ENCODE measurements around the gene ARSB. TPM values are rescaled to one million over a fixed set of nuclear protein-coding genes. Genes with fewer than 3 reads are reported as not detected.

ARSB gene
- total and polyA plus RNA-seq, 2 donors from 2014 or later: 8.3 to 16.4 TPM

DNA sequence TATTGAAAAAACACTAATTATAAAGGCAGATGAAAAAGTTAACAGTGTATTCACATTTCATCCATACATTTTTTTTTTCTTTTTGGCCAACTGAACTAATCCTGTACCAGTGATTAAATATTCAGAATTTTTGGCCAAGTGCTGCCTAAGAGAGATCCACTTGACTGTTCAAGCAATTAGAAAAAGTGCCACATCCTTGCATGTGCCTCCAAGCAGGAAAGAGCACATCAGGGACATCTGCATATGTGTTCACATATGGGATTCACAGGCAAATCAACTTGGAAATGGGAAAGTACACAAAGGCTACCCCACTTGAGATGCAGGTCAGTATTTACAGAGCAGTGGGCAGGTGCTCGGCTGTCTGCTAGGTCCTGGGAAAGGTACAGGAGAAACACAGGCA, 173.2 kb downstream of the ARSB start:
- Histone ChIP-seq H3K27me3 (ENCODE audit: control insufficient read depth, insufficient read depth, low read length) (no peaks in the 10 kb centered on the region), H3K9ac (ENCODE audit: low read length in 3 of 3) (no peak overlapping the region), H3K9me3 (ENCODE audit: control insufficient read depth in 2 of 3, insufficient read depth in 1 of 3, low read length in 3 of 3) (no peaks in the 10 kb centered on the region), H3K4me3 (ENCODE audit: low read length in 3 of 3) (no peak overlapping the region), H3K4me1 (ENCODE audit: control insufficient read depth in 2 of 3, insufficient read depth in 2 of 3, low read depth in 1 of 3, low read length in 3 of 3) (peaks cover 0 to 8% (median 0%) of the 10 kb centered on the region in 3 donors), H3K27ac (ENCODE audit: low read depth in 2 of 2, low read length in 2 of 2) (no peak overlapping the region), H3K36me3 (ENCODE audit: control insufficient read depth in 2 of 3, insufficient read depth in 3 of 3, low read length in 3 of 3) (peaks cover 0 to 5% (median 0%) of the 10 kb centered on the region in 3 donors)
- TF ChIP-seq, protein P1, sequence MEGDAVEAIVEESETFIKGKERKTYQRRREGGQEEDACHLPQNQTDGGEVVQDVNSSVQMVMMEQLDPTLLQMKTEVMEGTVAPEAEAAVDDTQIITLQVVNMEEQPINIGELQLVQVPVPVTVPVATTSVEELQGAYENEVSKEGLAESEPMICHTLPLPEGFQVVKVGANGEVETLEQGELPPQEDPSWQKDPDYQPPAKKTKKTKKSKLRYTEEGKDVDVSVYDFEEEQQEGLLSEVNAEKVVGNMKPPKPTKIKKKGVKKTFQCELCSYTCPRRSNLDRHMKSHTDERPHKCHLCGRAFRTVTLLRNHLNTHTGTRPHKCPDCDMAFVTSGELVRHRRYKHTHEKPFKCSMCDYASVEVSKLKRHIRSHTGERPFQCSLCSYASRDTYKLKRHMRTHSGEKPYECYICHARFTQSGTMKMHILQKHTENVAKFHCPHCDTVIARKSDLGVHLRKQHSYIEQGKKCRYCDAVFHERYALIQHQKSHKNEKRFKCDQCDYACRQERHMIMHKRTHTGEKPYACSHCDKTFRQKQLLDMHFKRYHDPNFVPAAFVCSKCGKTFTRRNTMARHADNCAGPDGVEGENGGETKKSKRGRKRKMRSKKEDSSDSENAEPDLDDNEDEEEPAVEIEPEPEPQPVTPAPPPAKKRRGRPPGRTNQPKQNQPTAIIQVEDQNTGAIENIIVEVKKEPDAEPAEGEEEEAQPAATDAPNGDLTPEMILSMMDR (IDR thresholded peaks at IDR 0.05; ENCODE audit: borderline replicate concordance, extremely low read depth, insufficient read depth): no peak
- DNase-seq: no peak
- intact Hi-C loops (cut with DNase I): no loop called here
- FAIRE-seq: no peak

DNA sequence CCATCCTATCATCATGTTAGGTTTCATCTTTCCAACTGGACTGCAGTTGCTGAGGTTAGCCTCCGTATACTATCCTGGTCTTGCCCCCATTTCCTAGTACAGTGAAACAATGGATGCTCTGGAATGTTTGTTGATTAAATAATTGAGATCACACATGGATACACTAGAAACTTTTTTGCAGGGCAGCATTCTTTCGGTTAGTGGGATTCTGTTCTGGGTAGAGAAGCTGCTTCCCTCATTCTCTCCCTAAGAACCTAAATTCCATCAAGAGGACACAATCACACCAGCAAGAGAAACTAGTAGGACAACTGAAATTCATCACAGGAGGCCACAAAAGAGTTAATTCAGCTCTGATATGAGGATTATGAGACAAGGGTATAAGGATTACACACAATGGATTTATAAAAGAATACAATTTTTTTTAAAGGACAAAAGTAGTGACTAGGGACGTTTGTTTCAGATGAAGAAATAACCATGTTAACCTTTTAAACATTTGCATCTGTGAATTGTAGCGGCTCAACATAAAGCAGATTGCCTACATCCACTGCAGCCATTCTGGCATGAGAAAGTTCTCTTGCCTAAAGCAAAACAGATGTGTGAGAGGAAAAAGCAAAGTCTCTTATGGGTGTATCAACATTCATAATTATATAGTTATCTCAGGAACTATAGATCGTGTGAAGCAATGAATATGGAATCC, 173.8 kb downstream of the ARSB start:
- TF ChIP-seq, protein P1 (IDR thresholded peaks at IDR 0.05; ENCODE audit: borderline replicate concordance, extremely low read depth, insufficient read depth): no peak
- H3K36me3 ChIP-seq (ENCODE audit: control insufficient read depth in 2 of 3, insufficient read depth in 3 of 3, low read length in 3 of 3): no peaks in the 10 kb centered on the region
- no peak overlapping the region for H3K4me3 ChIP-seq (ENCODE audit: low read length in 3 of 3)
- H3K27ac ChIP-seq (ENCODE audit: low read depth in 2 of 2, low read length in 2 of 2): no peak overlapping the region
- no peak overlapping the region for H3K9ac ChIP-seq (ENCODE audit: low read length in 3 of 3)
- peaks cover 0 to 8% (median 0%) of the 10 kb centered on the region in 3 donors for H3K4me1 ChIP-seq (ENCODE audit: control insufficient read depth in 2 of 3, insufficient read depth in 2 of 3, low read depth in 1 of 3, low read length in 3 of 3)
- DNase-seq (peak in 1 of 5 donors; percentile 59), FAIRE-seq (no peak)
- intact Hi-C loops (cut with DNase I): no loop called here
- H3K9me3 ChIP-seq (ENCODE audit: control insufficient read depth in 2 of 3, insufficient read depth in 1 of 3, low read length in 3 of 3): no peaks in the 10 kb centered on the region
- no peaks in the 10 kb centered on the region for H3K27me3 ChIP-seq (ENCODE audit: control insufficient read depth, insufficient read depth, low read length)

DNA sequence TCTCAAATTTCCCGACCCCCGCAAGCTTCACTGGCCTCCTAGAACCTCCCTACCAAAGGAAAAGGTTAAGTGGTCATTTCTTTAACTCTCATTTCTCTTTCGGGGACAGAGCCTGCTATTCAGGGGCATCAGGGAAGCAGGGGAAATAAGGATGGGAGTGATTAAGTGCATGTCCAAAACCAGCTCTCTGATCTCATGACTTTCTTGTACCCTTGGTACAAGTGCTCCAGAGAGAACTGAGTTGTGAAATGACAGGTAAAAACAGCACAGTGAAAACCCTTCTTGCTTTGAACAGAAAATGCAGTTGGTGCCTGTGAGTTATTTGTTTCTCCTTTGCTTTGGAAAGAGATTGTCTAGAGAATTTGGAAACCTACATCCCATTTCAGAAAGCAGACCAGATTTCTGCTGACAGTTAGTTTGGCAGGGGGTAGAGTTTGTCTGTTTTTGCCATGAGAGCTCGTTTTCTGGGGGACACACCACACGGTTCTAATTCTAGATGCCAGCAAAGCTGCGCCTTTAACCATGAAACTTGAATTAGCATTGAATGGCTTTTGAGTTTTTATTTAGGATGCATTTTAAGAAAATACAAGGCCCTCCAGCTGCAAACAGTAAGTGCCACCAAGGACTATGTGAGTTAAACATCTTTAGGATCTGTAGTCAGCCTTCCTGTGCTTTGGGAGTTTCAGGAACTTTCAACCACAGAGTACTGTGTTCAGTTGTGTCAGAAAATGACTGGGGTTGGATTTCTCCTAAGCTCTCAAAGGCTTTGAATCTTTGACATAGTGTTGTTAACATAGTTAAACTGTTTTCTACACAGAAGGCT, 174.8 kb downstream of the ARSB start:
- no peaks in the 10 kb centered on the region for H3K9me3 ChIP-seq (ENCODE audit: control insufficient read depth in 2 of 3, insufficient read depth in 1 of 3, low read length in 3 of 3)
- DNase-seq (no peak), FAIRE-seq (no peak)
- H3K36me3 ChIP-seq (ENCODE audit: control insufficient read depth in 2 of 3, insufficient read depth in 3 of 3, low read length in 3 of 3): no peaks in the 10 kb centered on the region
- TF ChIP-seq, protein P1 (IDR thresholded peaks at IDR 0.05; ENCODE audit: borderline replicate concordance, extremely low read depth, insufficient read depth): no peak
- intact Hi-C loops (cut with DNase I): no loop called here
- H3K9ac ChIP-seq (ENCODE audit: low read length in 3 of 3): no peak overlapping the region
- peaks cover 0 to 8% (median 0%) of the 10 kb centered on the region in 3 donors for H3K4me1 ChIP-seq (ENCODE audit: control insufficient read depth in 2 of 3, insufficient read depth in 2 of 3, low read depth in 1 of 3, low read length in 3 of 3)
- H3K27ac ChIP-seq (ENCODE audit: low read depth in 2 of 2, low read length in 2 of 2): no peak overlapping the region
- no peaks in the 10 kb centered on the region for H3K27me3 ChIP-seq (ENCODE audit: control insufficient read depth, insufficient read depth, low read length)
- H3K4me3 ChIP-seq (ENCODE audit: low read length in 3 of 3): no peak overlapping the region

Measured in kidney (tissue), 14 donors.